Astrocyte (in vitro differentiated cells and primary cell): ENCODE data around the gene COX10. TPM values are rescaled to one million over a fixed set of nuclear protein-coding genes. Genes with fewer than 3 reads are reported as not detected.

Experiments used
- DNase-seq: peaks from one replicate; pipeline ENCODE4 v3.0.0-alpha.2; 2010; ENCODE audit warnings: low read depth
- FAIRE-seq: peaks from 2 replicates; lab custom pipeline; 2011; peaks lifted over from hg19 to GRCh38; lab: Jason Lieb, UNC
- H2AFZ ChIP-seq: 2 replicates; pipeline ENCODE4 v1.6.0; 2012; ENCODE audit warnings: low read depth, low read length, inconsistent platforms
- H3K27ac ChIP-seq: 2 replicates; pipeline ENCODE4 v1.5.1; 2011; ENCODE audit warnings: low read depth, low read length, inconsistent platforms
- H3K27me3 ChIP-seq: 2 replicates; pipeline ENCODE4 v1.6.0; 2011; ENCODE audit warnings: low read length, inconsistent platforms; ENCODE audit not compliant: insufficient read depth
- H3K36me3 ChIP-seq: 2 replicates; pipeline ENCODE4 v1.5.1; 2011; ENCODE audit warnings: low read length, inconsistent platforms; ENCODE audit not compliant: insufficient read depth
- H3K4me1 ChIP-seq: 2 replicates; pipeline ENCODE4 v1.5.1; 2011; ENCODE audit warnings: low read length, inconsistent platforms; ENCODE audit not compliant: insufficient read depth
- H3K4me2 ChIP-seq: 2 replicates; pipeline ENCODE4 v1.6.0; 2012; ENCODE audit warnings: low read length, inconsistent platforms
- H3K4me3 ChIP-seq: 2 replicates; pipeline ENCODE4 v1.5.1; 2011; ENCODE audit warnings: low read depth, mild to moderate bottlenecking, low read length, inconsistent platforms; ENCODE audit not compliant: insufficient read depth
- H3K79me2 ChIP-seq: 2 replicates; pipeline ENCODE4 v1.6.0; 2012; ENCODE audit warnings: mild to moderate bottlenecking, low read length, inconsistent platforms; ENCODE audit not compliant: insufficient read depth
- H3K9ac ChIP-seq: 2 replicates; pipeline ENCODE4 v1.6.0; 2012; ENCODE audit warnings: mild to moderate bottlenecking, low read length, inconsistent platforms
- H3K9me3 ChIP-seq: 2 replicates; pipeline ENCODE4 v1.5.1; 2012; ENCODE audit warnings: low read depth, mild to moderate bottlenecking, low read length, inconsistent platforms; ENCODE audit not compliant: insufficient read depth
- H4K20me1 ChIP-seq: 2 replicates; pipeline ENCODE4 v1.6.0; 2012; ENCODE audit warnings: low read length, inconsistent platforms; ENCODE audit not compliant: insufficient read depth
- H3K27ac Mint-ChIP-seq: one replicate; pipeline ENCODE4 v1.8.0; 2021; ENCODE audit warnings: mild to moderate bottlenecking, mixed read lengths; ENCODE audit not compliant: unreplicated experiment
- H3K27me3 Mint-ChIP-seq: one replicate; pipeline ENCODE4 v1.8.0; 2021; ENCODE audit warnings: low read depth, mixed read lengths; ENCODE audit not compliant: unreplicated experiment
- H3K36me3 Mint-ChIP-seq: one replicate; pipeline ENCODE4 v1.8.0; 2021; ENCODE audit warnings: low read depth, mixed read lengths; ENCODE audit not compliant: unreplicated experiment
- H3K4me1 Mint-ChIP-seq: one replicate; pipeline ENCODE4 v1.8.0; 2021; ENCODE audit warnings: low read depth, mixed read lengths; ENCODE audit not compliant: unreplicated experiment
- H3K4me3 Mint-ChIP-seq: one replicate; pipeline ENCODE4 v1.8.0; 2021; ENCODE audit warnings: mild to moderate bottlenecking, moderate library complexity, mixed read lengths; ENCODE audit not compliant: unreplicated experiment
- H3K9me3 Mint-ChIP-seq: one replicate; pipeline ENCODE4 v1.8.0; 2021; ENCODE audit warnings: mild to moderate bottlenecking, mixed read lengths; ENCODE audit not compliant: unreplicated experiment
- CTCF ChIP-seq: IDR thresholded peaks from 2 replicates; pipeline ENCODE4 v1.5.1; 2011; ENCODE audit warnings: low read depth, mild to moderate bottlenecking, inconsistent platforms, low read length, moderate library complexity; ENCODE audit not compliant: insufficient read depth
- EZH2 ChIP-seq: IDR thresholded peaks from 2 replicates; pipeline ENCODE4 v1.6.1; 2012; ENCODE audit warnings: mild to moderate bottlenecking, low read length, inconsistent platforms; ENCODE audit not compliant: insufficient read depth
- total RNA-seq: library from RNA; stranded (reverse); gene quantifications from 2 replicates; pipeline ENCODE4 v1.2.1, GENCODE V29; 2021

The COX10 gene
- total RNA-seq, 1 donor from 2014 or later, result 16.4 TPM

GRCh38 chr17:14245002-14245401, 175.7 kb downstream of the COX10 start:
- FAIRE-seq (no peak), DNase-seq (no peak)
- no peak overlapping the region for H3K27ac ChIP-seq
- peaks cover 2% of the 10 kb centered on the region for H3K9me3 Mint-ChIP-seq
- H2AFZ ChIP-seq, result no peak overlapping the region
- no peaks in the 10 kb centered on the region for H3K79me2 ChIP-seq
- no peak overlapping the region for H3K4me3 ChIP-seq
- no peak overlapping the region for H3K4me3 Mint-ChIP-seq
- H3K9me3 ChIP-seq, result no peaks in the 10 kb centered on the region
- no peak overlapping the region for H3K4me2 ChIP-seq
- no peaks in the 10 kb centered on the region for H4K20me1 ChIP-seq
- H3K4me1 Mint-ChIP-seq, result no peaks in the 10 kb centered on the region
- no peaks in the 10 kb centered on the region for H3K27me3 ChIP-seq
- H3K27ac Mint-ChIP-seq, result no peak overlapping the region
- no peak overlapping the region for H3K9ac ChIP-seq
- H3K4me1 ChIP-seq, result no peaks in the 10 kb centered on the region
- H3K36me3 Mint-ChIP-seq, result no peaks in the 10 kb centered on the region
- H3K36me3 ChIP-seq, result no peaks in the 10 kb centered on the region
- no peak for TF ChIP-seq EZH2
- no peak for TF ChIP-seq CTCF
- H3K27me3 Mint-ChIP-seq, result no peaks in the 10 kb centered on the region

GRCh38 chr17:14245629-14246028, 176.3 kb downstream of the COX10 start:
- Mint-ChIP-seq H3K36me3 (no peaks in the 10 kb centered on the region), H3K4me3 (no peak overlapping the region), H3K27me3 (no peaks in the 10 kb centered on the region), H3K27ac (no peak overlapping the region), H3K9me3 (no peaks in the 10 kb centered on the region), H3K4me1 (no peaks in the 10 kb centered on the region)
- H3K4me1 ChIP-seq, result no peaks in the 10 kb centered on the region
- no peaks in the 10 kb centered on the region for H3K79me2 ChIP-seq
- H3K9me3 ChIP-seq, result no peaks in the 10 kb centered on the region
- no peak for TF ChIP-seq CTCF
- TF ChIP-seq EZH2, result no peak
- no peak overlapping the region for H3K4me2 ChIP-seq
- no peak overlapping the region for H3K9ac ChIP-seq
- H4K20me1 ChIP-seq, result no peaks in the 10 kb centered on the region
- FAIRE-seq (no peak), DNase-seq (no peak)
- H2AFZ ChIP-seq, result no peak overlapping the region
- H3K27me3 ChIP-seq, result no peaks in the 10 kb centered on the region
- H3K27ac ChIP-seq, result no peak overlapping the region
- H3K36me3 ChIP-seq, result no peaks in the 10 kb centered on the region
- H3K4me3 ChIP-seq, result no peak overlapping the region

Other genes with a start within 250 kb of the COX10 start
- gene CDRT15, start 167.4 kb downstream of the COX10 start, total RNA-seq, result not detected in 2 replicates
- 8.7 and 8.9 TPM in 2 replicates for gene HS3ST3B1, start 231.6 kb downstream of the COX10 start, total RNA-seq